HG03571 (cell line): ENCODE data around the gene DCTD.

ENCODE experiments used
- ATAC-seq: cut with Tn5 transposase; IDR thresholded peaks from one replicate; pipeline ENCODE4 v1.9.1; 2021; ENCODE audit not compliant: unreplicated experiment

The DCTD gene

GRCh38 chr4:182842759-182843390 lies 74.3 kb downstream of the DCTD start:
- ATAC-seq, result no peak

GRCh38 chr4:182842104-182842600 lies 75.0 kb downstream of the DCTD start:
- ATAC-seq, result no peak

GRCh38 chr4:182840108-182840507 lies 77.1 kb downstream of the DCTD start:
- ATAC-seq, result no peak
